GM19438 (cell line): ENCODE data around the gene SNX9.
"Not testable (repeated sequence)": the region's sequence is repeated elsewhere in the genome, so short reads cannot be mapped to it uniquely, and the experiment has no call there.

ENCODE experiments used
- ATAC-seq: cut with Tn5 transposase; IDR thresholded peaks from one replicate; pipeline ENCODE4 v1.9.1; 2021; ENCODE audit warnings: low read depth; ENCODE audit not compliant: unreplicated experiment

SNX9 gene

GRCh38 chr6:157944983-157945931 lies 122.2 kb downstream of the SNX9 start:
- ATAC-seq, result no peak

DNA sequence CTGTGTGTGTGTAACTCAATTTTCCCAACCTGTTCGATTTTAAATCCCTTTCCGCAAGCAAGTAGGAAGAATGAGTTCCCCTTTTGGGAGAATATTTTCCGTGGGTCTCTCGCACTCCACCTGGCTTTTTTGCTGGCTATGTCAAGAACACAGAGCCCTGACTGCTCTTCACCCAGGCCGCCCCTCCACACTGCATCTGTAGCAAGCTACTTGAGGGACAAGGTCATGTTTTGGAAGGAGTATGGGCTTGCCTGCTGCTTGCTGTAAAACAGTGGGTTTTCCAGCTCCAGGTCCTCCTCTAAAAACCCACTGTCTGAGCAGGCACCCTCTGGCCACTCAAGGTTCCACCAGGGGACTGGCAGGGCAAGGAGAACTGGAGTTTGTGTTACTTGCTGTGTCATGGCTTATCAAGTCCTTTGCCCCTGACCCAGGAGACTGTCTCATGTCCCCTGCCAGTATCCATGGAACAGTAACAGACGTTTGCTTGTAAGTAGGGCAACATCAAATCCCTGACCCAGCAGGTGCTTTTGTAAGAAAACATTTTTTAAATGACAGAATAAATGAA lies 123.1 kb downstream of the SNX9 start:
- ATAC-seq, result no peak

- ATAC-seq, result no peak
Observed at GRCh38 chr6:157946865-157947532, 124.0 kb downstream of the SNX9 start.

DNA sequence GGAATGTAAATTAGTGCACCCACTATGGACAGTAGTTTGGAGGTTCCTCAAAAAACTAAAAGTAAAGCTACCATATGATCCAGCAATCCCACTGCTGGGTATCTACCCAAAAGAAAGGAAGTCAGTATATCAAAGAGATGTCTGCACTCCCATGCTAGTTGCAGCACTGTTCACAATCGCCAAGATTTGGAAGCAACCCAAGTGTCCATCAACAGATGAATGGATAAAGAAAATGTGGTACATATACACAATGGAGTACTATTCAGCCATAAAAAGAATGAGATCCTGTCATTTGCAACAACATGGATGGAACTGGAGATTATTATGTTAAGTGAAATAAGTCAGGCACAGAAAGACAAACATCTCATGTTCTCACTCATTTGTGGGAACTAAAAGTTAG lies 127.9 kb downstream of the SNX9 start:
- not testable (repeated sequence) for ATAC-seq

DNA sequence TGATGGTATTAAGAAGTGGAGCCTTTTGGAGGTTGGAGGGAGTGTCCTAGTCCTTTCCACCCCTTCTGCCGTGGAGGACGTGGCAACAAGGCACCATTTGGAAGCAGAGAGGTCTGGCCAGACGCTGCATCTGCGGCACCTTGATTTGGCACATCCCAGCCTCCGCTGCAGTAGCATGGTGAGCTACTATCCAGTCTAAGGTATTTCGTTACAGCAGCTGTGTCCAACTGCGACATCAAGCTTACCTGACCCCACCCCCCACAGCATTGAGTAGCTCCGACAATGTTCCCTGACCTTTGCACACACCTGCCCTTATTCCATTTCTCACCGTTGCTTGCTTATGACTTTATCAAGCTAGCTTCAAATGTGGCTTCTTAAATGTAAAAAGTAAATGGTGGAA lies 128.8 kb downstream of the SNX9 start:
- no peak for ATAC-seq

- ATAC-seq, result no peak
Observed at GRCh38 chr6:157952861-157953351, 129.9 kb downstream of the SNX9 start.

GRCh38 chr6:157953580-157954091 lies 130.6 kb downstream of the SNX9 start:
- no peak for ATAC-seq

DNA sequence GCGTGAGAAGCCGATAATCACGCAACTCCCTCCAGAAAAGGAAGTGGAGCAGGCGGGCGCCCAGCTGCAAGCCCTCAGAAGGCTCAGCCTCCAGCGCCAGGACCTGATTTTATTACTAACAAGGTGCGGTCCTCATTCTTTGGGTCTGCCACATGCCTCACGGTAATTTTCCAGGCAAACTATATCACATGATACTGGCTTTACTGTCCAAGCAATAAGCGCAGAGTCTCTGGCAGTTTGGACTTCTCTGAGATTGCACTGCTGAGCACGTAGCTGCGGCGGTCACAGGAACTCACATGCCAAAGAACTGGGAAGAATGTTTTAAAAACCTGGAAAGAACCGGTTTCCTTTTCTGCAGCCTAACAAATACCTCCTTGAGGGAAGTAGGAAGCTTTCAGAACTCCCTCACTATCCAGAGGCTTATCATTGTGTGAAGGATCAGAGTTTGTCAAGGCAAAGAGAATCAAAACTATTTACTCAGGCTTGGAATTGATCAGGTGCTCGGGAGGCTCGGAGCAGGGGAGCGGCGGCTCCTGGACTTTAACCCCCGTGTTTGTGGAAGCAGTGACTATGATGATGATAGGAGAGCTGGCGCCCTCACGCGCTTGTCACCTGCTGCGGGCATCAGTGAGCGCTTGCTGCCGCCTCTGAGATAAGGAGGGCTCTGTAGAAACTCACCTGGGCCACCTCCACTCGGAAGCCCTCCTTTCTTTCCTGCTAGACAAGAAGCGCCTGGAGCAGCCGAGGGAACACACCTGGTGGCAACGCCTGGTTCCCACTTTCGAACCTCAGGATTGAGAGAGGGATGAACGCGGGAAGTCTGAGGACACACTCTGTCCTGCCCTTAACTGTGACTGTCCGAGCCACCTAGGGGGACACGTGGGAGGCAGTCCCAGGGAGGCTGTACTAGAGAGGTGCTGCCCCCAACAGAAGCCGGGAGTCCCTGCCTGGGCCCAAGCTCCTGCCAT lies 131.4 kb downstream of the SNX9 start:
- ATAC-seq, result no peak

GRCh38 chr6:157955675-157956074 lies 132.6 kb downstream of the SNX9 start:
- ATAC-seq, result no peak

DNA sequence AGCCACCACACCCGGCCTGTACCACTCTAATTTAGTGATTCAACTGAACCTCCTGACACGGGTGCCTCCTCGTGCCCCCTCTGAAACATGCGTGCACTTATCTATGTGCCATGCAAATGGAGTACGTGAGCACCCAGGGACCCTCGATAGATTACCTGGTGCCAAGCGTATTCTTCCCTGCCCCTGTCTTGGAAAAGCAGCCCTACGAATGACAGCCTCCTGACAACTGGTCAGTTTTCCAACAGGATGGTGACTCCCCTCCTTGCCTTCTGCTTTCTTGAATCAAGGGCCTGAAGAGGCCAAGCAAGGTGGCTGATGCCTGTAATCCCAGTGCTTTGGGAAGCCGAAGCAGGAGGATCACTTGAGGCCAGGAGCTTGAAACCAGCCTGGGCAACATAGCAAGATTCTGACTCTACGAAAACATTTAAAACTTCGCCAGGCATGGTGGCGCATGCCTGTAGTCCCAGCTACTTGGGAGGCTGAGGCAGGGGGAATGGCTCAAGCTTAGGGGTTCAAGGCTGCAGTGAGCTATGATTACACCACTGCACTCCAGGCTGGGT lies 133.2 kb downstream of the SNX9 start:
- ATAC-seq, result no peak

DNA sequence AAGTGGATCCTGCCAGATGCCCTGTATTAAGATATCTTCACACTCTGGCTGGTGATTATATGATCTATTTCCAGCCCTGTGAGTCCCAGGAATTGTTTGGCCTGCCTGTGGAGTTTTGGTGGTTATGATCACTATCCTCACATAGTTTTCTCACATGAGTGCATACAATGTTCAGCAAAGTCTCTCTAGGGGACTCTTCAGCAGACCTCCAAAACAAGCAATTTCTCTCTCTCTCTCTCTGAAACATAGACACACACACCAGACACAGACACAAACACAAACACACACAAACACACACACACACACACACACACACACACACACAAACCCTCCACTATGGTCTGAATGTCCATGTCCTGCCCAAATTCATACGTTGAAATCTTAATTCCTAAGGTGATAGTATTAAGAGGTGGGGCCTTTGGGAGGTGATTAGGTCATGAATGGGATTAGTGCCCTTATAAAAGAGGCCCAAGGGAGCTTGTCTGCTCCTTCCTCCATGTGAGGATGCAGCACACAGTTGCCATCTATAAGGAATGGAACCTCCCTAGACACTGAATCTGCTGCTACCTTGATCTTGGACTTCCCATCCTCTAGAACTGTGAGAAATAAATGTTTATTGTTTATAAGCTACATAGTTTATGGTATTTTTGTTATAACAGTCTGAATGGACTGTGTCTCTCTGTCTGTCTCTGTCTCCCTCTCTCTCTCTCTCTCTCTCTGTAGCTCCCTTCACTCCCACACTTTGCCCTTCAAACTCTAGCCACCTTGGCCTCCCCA lies 136.6 kb downstream of the SNX9 start:
- ATAC-seq, result no peak

DNA sequence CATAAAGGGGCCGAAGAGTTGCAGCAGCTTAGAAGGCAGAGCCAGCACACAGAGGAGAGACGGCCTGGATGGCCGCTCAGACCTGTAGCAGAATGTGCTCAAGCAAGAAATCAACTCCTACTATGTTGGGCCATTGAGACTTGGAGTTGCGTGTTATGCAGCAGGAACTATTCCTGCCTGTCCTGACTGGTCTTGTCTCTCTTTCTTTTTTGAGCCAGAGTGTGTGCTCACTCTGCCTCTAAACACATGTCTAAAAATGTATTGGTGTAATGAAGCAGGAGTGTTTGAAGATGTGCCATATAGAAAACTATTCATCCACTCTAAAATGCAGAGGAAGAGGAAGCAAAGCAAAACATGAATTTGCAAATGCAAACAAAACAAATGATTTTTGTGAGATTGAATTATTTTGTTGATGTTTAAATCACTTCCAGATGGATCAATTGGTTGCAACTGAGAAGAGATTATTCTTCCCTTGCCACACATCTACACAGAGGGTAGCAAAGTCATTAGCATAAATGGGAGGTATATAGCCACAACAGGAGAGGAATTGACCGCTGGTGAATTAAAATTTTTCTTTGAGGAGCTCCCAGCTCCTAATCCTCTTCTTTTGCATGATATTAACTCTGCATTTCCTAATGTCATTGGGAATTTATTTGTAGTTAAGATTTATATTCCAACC lies 138.2 kb downstream of the SNX9 start:
- ATAC-seq, result no peak

DNA sequence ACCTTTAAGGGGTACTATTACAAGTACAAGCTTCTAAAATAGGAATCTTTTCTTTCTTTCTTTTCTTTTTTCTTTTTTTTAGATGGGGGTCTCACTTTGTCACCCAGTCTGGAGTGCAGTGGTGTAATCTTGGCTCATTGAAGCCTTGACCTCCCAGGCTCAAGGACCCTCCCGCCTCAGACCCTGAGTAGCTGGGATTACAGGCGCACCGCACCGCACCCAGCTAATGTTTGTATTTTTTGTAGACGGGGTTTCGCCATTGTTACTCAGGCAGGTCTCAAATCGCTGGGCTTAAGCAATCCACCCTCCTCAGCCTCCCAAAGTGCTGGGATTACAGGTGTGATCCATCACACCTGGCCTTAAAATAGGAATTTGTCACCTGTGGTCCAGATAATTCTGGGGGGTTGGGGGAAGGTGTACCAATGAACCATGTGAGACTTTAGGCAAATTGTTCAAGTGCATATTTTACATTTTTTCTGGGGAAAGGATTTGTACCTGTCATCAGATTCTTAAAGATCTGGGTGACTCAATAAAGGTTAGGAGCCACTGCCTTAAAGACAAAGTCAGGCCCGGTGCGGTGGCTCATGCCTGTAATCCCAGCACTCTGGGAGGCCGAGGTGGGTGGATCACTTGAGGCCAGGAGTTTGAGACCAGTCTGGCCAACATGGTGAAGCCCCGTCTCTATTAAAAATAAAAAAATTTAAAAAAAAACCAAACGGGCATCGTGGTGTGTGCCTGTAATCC lies 139.0 kb downstream of the SNX9 start:
- ATAC-seq, result no peak

DNA sequence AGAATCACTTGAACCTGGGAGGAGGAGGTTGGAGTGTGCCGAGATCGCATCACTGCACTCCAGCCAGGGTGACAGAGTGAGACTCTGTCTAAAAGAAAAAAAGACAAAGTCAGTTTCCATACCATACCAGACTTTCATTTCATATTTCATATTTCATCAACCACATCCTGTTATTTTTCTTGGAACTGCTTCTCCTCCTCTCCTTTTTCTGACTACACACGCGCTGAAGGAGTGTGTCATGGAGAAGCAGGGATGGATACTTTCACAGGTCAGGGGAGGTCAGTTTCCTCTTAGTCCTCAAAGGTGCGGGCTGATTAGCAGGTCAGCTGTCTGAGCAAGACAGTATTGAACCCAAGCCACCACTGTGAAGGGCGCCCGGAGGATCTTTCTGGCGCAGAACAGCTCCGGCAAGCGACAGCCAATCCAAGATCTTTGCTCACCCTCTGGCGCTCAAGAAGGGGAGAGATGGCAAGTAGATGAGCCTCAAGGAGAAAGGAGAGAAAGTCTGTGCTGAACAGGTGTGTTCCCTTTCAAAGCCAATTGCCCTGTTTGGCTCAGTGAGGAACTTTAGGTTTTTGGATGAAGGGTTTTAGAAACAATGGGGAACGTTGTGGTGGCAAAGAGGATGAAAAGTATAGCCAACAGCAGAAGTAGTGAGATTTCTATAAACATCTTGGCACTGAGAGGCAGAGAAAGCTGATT lies 139.7 kb downstream of the SNX9 start:
- no peak for ATAC-seq

DNA sequence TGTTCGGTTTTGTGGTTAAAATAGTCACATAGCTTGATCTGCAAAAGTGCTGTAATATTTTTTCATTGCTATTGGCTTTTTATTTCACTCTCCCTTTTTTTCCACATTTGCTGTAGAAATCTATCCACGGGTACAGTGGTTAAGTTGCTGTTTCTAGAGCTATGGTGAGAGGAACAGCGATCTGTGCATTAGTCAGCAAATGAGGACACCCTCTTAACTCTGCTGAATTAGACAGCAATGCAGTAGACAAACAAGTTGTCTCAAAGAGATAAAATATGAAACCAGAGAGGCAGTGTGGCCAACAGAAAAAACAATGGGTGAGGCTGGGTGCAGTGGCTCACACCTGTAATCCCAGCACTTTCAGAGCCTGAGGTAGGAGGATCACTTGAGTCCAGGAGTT lies 141.1 kb downstream of the SNX9 start:
- no peak for ATAC-seq

- ATAC-seq, result no peak
Observed at GRCh38 chr6:157965387-157965786, 142.3 kb downstream of the SNX9 start.

- no peak for ATAC-seq
Observed at GRCh38 chr6:157966589-157966977, 143.5 kb downstream of the SNX9 start.
